MM.1S (cell line): ENCODE measurements around the gene ABCC4.

ENCODE experiments used
- CTCF ChIP-seq: fragments of 300-600 bp; sonication (generic); IDR thresholded peaks from 2 replicates; pipeline ENCODE4 v1.5.1; 2016; ENCODE audit warnings: antibody characterized with exemption, low read length, mixed read lengths
- EZH2phosphoT487 ChIP-seq: fragments of 300-600 bp; sonication (generic); IDR thresholded peaks from 2 replicates; pipeline ENCODE4 v1.6.1; 2018; ENCODE audit warnings: antibody characterized with exemption, low read length

GRCh38 chr13:95212983-95213850 is 88.0 kb downstream of the ABCC4 start:
- TF ChIP-seq CTCF (no peak), EZH2phosphoT487 (no peak)
